Erythroblast (primary cell): ENCODE measurements around the gene APP.

Source experiments
- GATA1 ChIP-seq: IDR thresholded peaks from 2 replicates; pipeline ENCODE4 v1.6.1; 2011; ENCODE audit warnings: low read depth, mild to moderate bottlenecking, control low read depth, low read length, moderate library complexity
- POLR2A ChIP-seq: IDR thresholded peaks from 2 replicates; pipeline ENCODE4 v1.6.1; 2011; ENCODE audit warnings: mild to moderate bottlenecking, low read length

DNA sequence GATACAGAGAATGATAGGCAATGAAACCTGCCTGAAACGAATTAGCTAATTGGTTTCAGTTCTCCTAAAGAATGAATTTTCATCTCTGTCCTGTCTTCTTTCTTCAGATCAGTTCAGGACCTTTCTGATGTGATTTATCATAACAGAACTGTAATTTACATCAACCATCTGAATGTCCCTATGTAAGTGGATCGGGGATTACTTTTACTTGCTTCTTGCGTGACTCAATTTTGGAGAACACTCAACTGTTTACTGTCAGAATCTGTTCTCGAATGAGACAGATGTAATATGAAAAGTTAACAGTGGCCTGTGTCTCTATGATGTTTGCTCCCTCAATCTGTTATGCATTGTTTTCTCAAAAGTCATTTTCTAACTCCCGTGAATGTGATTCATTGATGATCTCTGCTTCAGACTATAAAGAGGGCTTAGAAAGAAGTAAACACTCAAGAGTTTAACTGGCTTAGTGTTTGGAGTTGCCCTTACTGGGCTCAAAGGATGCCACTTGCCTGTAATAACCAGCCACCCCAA is 324.8 kb downstream of the APP start:
- no peak for TF ChIP-seq POLR2A
- TF ChIP-seq GATA1 = no peak
